HepG2 (cell line): Measurements from ENCODE around the gene SYNE3. TPM values are rescaled to one million over a fixed set of nuclear protein-coding genes. Genes with fewer than 3 reads are reported as not detected.

Experiments
- ATAC-seq: fragments of 200-7000 bp; cut with Tn5 transposase; 3 replicates; pipeline ENCODE4 v1.9.1; 2020; ENCODE audit warnings: mild to moderate bottlenecking, moderate library complexity
- BruUV-seq: library from RNA; stranded (reverse); fragments of 400-500 nt; replicated peaks from 2 replicates; lab custom pipeline; 2021; lab: Mats Ljungman, UMichigan
- CTCF ChIA-PET: fragments of 300-600 bp; formaldehyde crosslinking; extraction: SDS; loops from one replicate; lab custom pipeline; 2021; ENCODE audit warnings: low total read pairs, inconsistent platforms, low intra/inter-chr PET ratio; lab: Yijun Ruan, JAX
- POLR2A ChIA-PET: fragments of 350-600 bp; sonication (Branson Sonifier 250); formaldehyde crosslinking; loops from one replicate; lab custom pipeline; 2020; ENCODE audit warnings: antibody characterized with exemption, inconsistent platforms; lab: Yijun Ruan, JAX
- DNase-seq: peaks from one replicate; pipeline ENCODE4 v3.0.0-alpha.2; 2015; ENCODE audit warnings: low spot score
- FAIRE-seq: peaks from 3 replicates; lab custom pipeline; 2011; peaks lifted over from hg19 to GRCh38; lab: Jason Lieb, UNC
- H2AFZ ChIP-seq: one replicate; pipeline ENCODE4 v1.6.1; 2011; ENCODE audit warnings: low read length, inconsistent platforms
- H3K27ac ChIP-seq: fragments of 300-600 bp; 3 replicates; pipeline ENCODE4 v1.8.0; 2011; ENCODE audit warnings: mixed run types, mild to moderate bottlenecking, mixed read lengths, low read length, inconsistent platforms; ENCODE audit not compliant: insufficient read depth; ENCODE audit errors: extremely low read length
- H3K27me3 ChIP-seq, 2 experiments: fragments of 200-600 bp in 1 of 2; 2 replicates in 1 of 2; 3 replicates in 1 of 2; pipeline versions ENCODE4 v1.6.0 to v1.8.0; 2011; ENCODE audit warnings: low read length in 2 of 2, mild to moderate bottlenecking in 2 of 2, moderate library complexity in 2 of 2, inconsistent platforms in 1 of 2; ENCODE audit not compliant: insufficient read depth in 2 of 2, control insufficient read depth in 1 of 2
- H3K36me3 ChIP-seq, 2 experiments: fragments of 200-600 bp in 1 of 2; replicated peaks in 1 of 2; 2 replicates in 1 of 2; 3 replicates in 1 of 2; pipeline versions ENCODE4 v1.5.1 to v1.8.0; 2011; ENCODE audit warnings: low read length in 2 of 2, inconsistent platforms in 1 of 2; ENCODE audit not compliant: insufficient read depth in 2 of 2, control insufficient read depth in 1 of 2
- H3K4me1 ChIP-seq: 2 replicates; pipeline ENCODE4 v1.5.1; 2012; ENCODE audit warnings: low read length, inconsistent platforms; ENCODE audit not compliant: insufficient read depth
- H3K4me2 ChIP-seq: 2 replicates; pipeline ENCODE4 v1.6.0; 2011; ENCODE audit warnings: low read depth, low read length, inconsistent platforms
- H3K4me3 ChIP-seq, 3 experiments: fragments of 200-600 bp in 1 of 3; sonication (generic), shearing (Covaris generic) in 1 of 3; replicated peaks in 1 of 3; 2 replicates each; pipeline ENCODE4 v1.5.1; 2011 to 2016; ENCODE audit warnings: low read length in 3 of 3, inconsistent platforms in 2 of 3, low read depth in 2 of 3, mild to moderate bottlenecking in 2 of 3, control low read depth in 1 of 3, mixed read lengths in 1 of 3; ENCODE audit not compliant: insufficient read depth in 1 of 3
- H3K79me2 ChIP-seq: one replicate; pipeline ENCODE4 v1.6.1; 2011; ENCODE audit warnings: low read length, inconsistent platforms; ENCODE audit not compliant: insufficient read depth
- H3K9ac ChIP-seq: 2 replicates; pipeline ENCODE4 v1.6.0; 2011; ENCODE audit warnings: mild to moderate bottlenecking, low read depth, low read length, inconsistent platforms; ENCODE audit not compliant: insufficient read depth
- H3K9me3 ChIP-seq: 2 replicates; pipeline ENCODE4 v1.5.1; 2012; ENCODE audit warnings: mild to moderate bottlenecking, low read length
- H4K20me1 ChIP-seq: 2 replicates; pipeline ENCODE4 v1.6.0; 2011; ENCODE audit warnings: inconsistent platforms, mild to moderate bottlenecking, low read length, moderate library complexity; ENCODE audit not compliant: insufficient read depth
- EZH2 ChIP-seq: conservative IDR thresholded peaks from 2 replicates; pipeline ENCODE4 v1.6.1; 2012; ENCODE audit warnings: mild to moderate bottlenecking, low read depth, low read length, moderate library complexity
- MBD4 ChIP-seq: IDR thresholded peaks from 2 replicates; pipeline ENCODE4 v1.6.1; 2012; ENCODE audit warnings: low read length, inconsistent platforms, borderline replicate concordance
- NFRKB ChIP-seq: fragments of 450-650 bp; IDR thresholded peaks from 2 replicates; pipeline ENCODE4 v1.6.1; 2017
- POLR2AphosphoS5 ChIP-seq: IDR thresholded peaks from 2 replicates; pipeline ENCODE4 v1.6.1; 2012; ENCODE audit warnings: low read depth, low read length
- POLR2G ChIP-seq: fragments of 200-400 bp; formaldehyde crosslinking; IDR thresholded peaks from 2 replicates; pipeline ENCODE4 v1.6.1; 2018; ENCODE audit warnings: mild to moderate bottlenecking, low read depth, low read length, moderate library complexity
- SP2 ChIP-seq: sonication (generic); formaldehyde crosslinking; IDR thresholded peaks from 2 replicates; pipeline ENCODE4 v1.5.1; 2020; ENCODE audit warnings: mild to moderate bottlenecking, missing genetic modification reagents
- SRY ChIP-seq: sonication (generic); formaldehyde crosslinking; IDR thresholded peaks from 2 replicates; pipeline ENCODE4 v1.8.0; 2022; ENCODE audit warnings: mild to moderate bottlenecking, missing genetic modification reagents
- U2AF2 ChIP-seq: fragments of 200-400 bp; formaldehyde crosslinking; IDR thresholded peaks from 2 replicates; pipeline ENCODE4 v1.6.1; 2017; ENCODE audit warnings: low read depth, mild to moderate bottlenecking, low read length
- YEATS4 ChIP-seq: sonication (generic); formaldehyde crosslinking; IDR thresholded peaks from 2 replicates; pipeline ENCODE4 v1.4.0; 2020; ENCODE audit warnings: missing genetic modification reagents, borderline replicate concordance
- ZFP82 ChIP-seq: sonication (generic); formaldehyde crosslinking; IDR thresholded peaks from 2 replicates; pipeline ENCODE4 v1.5.1; 2020; ENCODE audit warnings: mild to moderate bottlenecking, missing genetic modification reagents, borderline replicate concordance
- ZFX ChIP-seq: sonication (generic); formaldehyde crosslinking; IDR thresholded peaks from 2 replicates; pipeline ENCODE4 v1.4.0; 2020; ENCODE audit warnings: mild to moderate bottlenecking, low read depth, missing genetic modification reagents, moderate library complexity
- ZFYVE20 ChIP-seq: sonication (generic); formaldehyde crosslinking; IDR thresholded peaks from 2 replicates; pipeline ENCODE4 v1.8.0; 2023; ENCODE audit warnings: low read depth, mild to moderate bottlenecking, moderate library complexity, missing genetic modification reagents, borderline replicate concordance
- ZNF234 ChIP-seq: sonication (generic); formaldehyde crosslinking; conservative IDR thresholded peaks from 2 replicates; pipeline ENCODE4 v1.5.1; 2020; ENCODE audit warnings: mild to moderate bottlenecking, missing genetic modification reagents
- ZNF274 ChIP-seq: sonication (generic); formaldehyde crosslinking; IDR thresholded peaks from 2 replicates; pipeline ENCODE4 v1.5.1; 2020; ENCODE audit warnings: mild to moderate bottlenecking, missing genetic modification reagents
- ZNF672 ChIP-seq: sonication (generic); formaldehyde crosslinking; IDR thresholded peaks from 2 replicates; pipeline ENCODE4 v1.8.1; 2022; ENCODE audit warnings: missing genetic modification reagents
- ZSCAN30 ChIP-seq: sonication (generic); formaldehyde crosslinking; IDR thresholded peaks from 2 replicates; pipeline ENCODE4 v1.5.0; 2020; ENCODE audit warnings: mild to moderate bottlenecking, missing genetic modification reagents
- WGBS: methylation state at CpG from one replicate; pipeline ENCODE4 v1.1.6; 2017; ENCODE audit warnings: low lambda C conversion rate; 5-methylcytosine and 5-hydroxymethylcytosine counted together
- in situ Hi-C: cut with HindIII; loops from 2 replicates; pipeline ENCODE4 v1.10.0; 2017; ENCODE audit warnings: low pct_unique_long_range_greater_than_20kb; ENCODE audit not compliant: extremely low pct_ligation_motif_present
- intact Hi-C: fragments of 100-400 bp; cut with micrococcal nuclease; formaldehyde crosslinking; loops from one replicate; pipeline ENCODE4 v1.10.0; 2022; ENCODE audit not compliant: unreplicated experiment
- polyA plus RNA-seq, 8 experiments: library from polyadenylated mRNA; depleted of rRNA in 3 of 8; stranded (reverse) in 7 of 8; unstranded in 1 of 8; fragments of >200 nt; fragmentation: Illumina TruSeq in 4 of 8; extraction: Trizol in 4 of 8; gene quantifications; 2 replicates each; pipeline versions ENCODE4 v1.2.1 to v1.2.3, GENCODE V29; 2011 to 2016; ENCODE audit warnings: low read depth in 4 of 8, missing spikeins in 1 of 8, mixed read lengths in 1 of 8; ENCODE audit not compliant: insufficient read depth in 1 of 8
- total RNA-seq, 5 experiments: library from RNA; depleted of rRNA; stranded (reverse); fragments of >200 nt; fragmentation: Illumina TruSeq; extraction: Trizol; gene quantifications; 2 replicates each; pipeline ENCODE4 v1.2.3, GENCODE V29; 2016; ENCODE audit warnings: low read depth in 1 of 5
- TF ChIP-seq, protein P1 (sequence below): IDR thresholded peaks from 2 replicates; pipeline ENCODE4 v1.6.1; 2016; ENCODE audit warnings: control low read depth
- TF ChIP-seq, protein P2 (sequence below): sonication (generic); formaldehyde crosslinking; IDR thresholded peaks from 2 replicates; pipeline ENCODE4 v1.5.0; 2020; ENCODE audit warnings: missing genetic modification reagents
- TF ChIP-seq, protein P3 (sequence below): sonication (generic); formaldehyde crosslinking; IDR thresholded peaks from 2 replicates; pipeline ENCODE4 v1.5.0; 2020; ENCODE audit warnings: missing genetic modification reagents
- TF ChIP-seq, protein P4 (sequence below): IDR thresholded peaks from 2 replicates; pipeline ENCODE4 v1.6.1; 2016; ENCODE audit warnings: low read depth

Gene SYNE3
- total and polyA plus RNA-seq, 2 of the 13 experiments (the other 11 are each of a cell fraction or from before 2014, with no cell fraction given), result 7.8 to 8.0 TPM

DNA sequence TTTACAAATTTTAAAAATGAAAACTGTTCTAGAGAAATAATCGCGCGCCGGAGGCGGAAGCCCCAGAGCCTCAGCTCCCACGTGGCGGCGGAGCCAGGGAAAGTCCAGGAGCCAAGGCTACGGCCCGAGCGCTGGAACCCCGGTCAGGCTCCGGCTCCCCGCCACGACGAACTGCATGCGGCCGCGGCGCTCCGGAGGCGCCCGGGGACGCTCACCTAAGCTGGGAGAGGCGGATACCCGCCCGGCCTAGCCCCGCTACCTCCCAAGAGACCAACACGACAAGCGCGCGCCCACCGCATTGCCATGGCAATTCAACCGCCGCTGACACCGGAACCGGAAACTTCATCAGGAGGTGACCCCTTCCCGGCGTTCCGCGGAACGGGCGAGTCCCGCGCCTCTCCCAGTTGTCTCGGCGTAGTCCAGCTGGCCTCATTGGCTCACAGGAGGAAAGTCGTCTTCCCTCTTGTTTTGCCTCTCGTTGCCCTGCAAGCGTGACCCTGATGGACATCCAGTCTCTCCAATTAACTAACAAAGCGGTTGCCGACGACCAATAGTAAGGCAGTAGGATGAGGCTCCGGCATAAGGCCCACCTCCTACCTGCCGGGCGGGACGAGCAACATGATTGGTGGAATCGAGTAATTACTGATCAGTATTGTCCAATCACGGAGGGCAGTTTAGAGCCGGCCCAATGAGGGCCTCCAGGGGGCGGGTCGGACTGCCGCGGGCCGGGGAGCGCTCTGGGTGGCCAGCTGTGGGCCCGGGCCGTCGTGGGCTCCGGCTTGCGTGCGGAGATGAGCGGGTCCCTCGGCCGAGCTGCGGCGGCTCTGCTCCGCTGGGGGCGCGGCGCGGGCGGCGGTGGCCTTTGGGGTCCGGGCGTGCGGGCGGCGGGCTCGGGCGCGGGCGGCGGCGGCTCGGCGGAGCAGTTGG lies 18.1 kb upstream of the SYNE3 start, which contains the start of gene GLRX5:
Gene GLRX5, plus strand, starts transcription at position 752 of the 927 bp plus-strand sequence. Its CDS starts 40 bp downstream, at position 792.
- in situ Hi-C loops, result loop anchor here (5.0 kb wide), 1 partner anchor 92 kb away; no protein-coding TSS in a partner anchor
- BruUV-seq, result no TSS peak
- intact Hi-C loops, result loop anchor here (1.0 kb wide), 1 partner anchor 10 kb away; no protein-coding TSS in a partner anchor
- H3K27ac ChIP-seq, result peak within 1 kb of the TSS; percentile 87
- H4K20me1 ChIP-seq, result peaks cover 16% of the 10 kb centered on the region
- peak within 1 kb of the TSS; percentile 84 to 96 (median 88) for H3K4me3 ChIP-seq
- H3K4me1 ChIP-seq, result peaks cover 49% of the 10 kb centered on the region
- CTCF ChIA-PET, result no interaction called here
- peak within 1 kb of the TSS; percentile 89 for H3K9ac ChIP-seq
- H3K79me2 ChIP-seq, result peaks cover 90% of the 10 kb centered on the region
- peak; percentile 99 for FAIRE-seq
- H3K4me2 ChIP-seq, result peak within 1 kb of the TSS; percentile 97
- no peak within 1 kb of the TSS for H2AFZ ChIP-seq
- POLR2A ChIA-PET, result interaction anchor here (1.0 to 7.5 kb wide), 11 partner anchors 10 to 92 kb away, joined by 3 to 183 read pairs (median 6); partner anchors contain the start of gene SYNE3
- peaks cover 0 to 2% of the 10 kb centered on the region in 2 experiments; a peak in 1 of 5 replicates for H3K27me3 ChIP-seq
- 2% methylated on average over 38 of the region's 97 CpGs for WGBS
- peaks cover 0 to 5% of the 10 kb centered on the region in 2 experiments; a peak in 2 of 5 replicates for H3K36me3 ChIP-seq
- peak; percentile 100 for DNase-seq
- peak; percentile 93 for ATAC-seq
- no peaks in the 10 kb centered on the region for H3K9me3 ChIP-seq
- TF ChIP-seq ZFX (CRISPR knock-in tag) (peak; percentile 76), ZFYVE20 (CRISPR knock-in tag) (no peak; the same call in 1 of the 2 replicates), ZNF234 (CRISPR knock-in tag) (no peak), YEATS4 (CRISPR knock-in tag) (peak; percentile 94), POLR2G (peak; percentile 80), SRY (peak; percentile 52; the same call in 1 of the 2 replicates), POLR2AphosphoS5 (peak; percentile 61), EZH2 (no peak), ZNF672 (CRISPR knock-in tag) (no peak), U2AF2 (peak; percentile 94), ZSCAN30 (CRISPR knock-in tag) (no peak), MBD4 (no peak), SP2 (peak; percentile 97), NFRKB (no peak), ZNF274 (CRISPR knock-in tag) (no peak), ZFP82 (CRISPR knock-in tag) (no peak)
- TF ChIP-seq, protein P1, sequence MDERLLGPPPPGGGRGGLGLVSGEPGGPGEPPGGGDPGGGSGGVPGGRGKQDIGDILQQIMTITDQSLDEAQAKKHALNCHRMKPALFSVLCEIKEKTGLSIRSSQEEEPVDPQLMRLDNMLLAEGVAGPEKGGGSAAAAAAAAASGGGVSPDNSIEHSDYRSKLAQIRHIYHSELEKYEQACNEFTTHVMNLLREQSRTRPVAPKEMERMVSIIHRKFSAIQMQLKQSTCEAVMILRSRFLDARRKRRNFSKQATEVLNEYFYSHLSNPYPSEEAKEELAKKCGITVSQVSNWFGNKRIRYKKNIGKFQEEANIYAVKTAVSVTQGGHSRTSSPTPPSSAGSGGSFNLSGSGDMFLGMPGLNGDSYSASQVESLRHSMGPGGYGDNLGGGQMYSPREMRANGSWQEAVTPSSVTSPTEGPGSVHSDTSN, result peak; percentile 99
- TF ChIP-seq, protein P2, sequence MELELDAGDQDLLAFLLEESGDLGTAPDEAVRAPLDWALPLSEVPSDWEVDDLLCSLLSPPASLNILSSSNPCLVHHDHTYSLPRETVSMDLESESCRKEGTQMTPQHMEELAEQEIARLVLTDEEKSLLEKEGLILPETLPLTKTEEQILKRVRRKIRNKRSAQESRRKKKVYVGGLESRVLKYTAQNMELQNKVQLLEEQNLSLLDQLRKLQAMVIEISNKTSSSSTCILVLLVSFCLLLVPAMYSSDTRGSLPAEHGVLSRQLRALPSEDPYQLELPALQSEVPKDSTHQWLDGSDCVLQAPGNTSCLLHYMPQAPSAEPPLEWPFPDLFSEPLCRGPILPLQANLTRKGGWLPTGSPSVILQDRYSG, result no peak
- TF ChIP-seq, protein P3, sequence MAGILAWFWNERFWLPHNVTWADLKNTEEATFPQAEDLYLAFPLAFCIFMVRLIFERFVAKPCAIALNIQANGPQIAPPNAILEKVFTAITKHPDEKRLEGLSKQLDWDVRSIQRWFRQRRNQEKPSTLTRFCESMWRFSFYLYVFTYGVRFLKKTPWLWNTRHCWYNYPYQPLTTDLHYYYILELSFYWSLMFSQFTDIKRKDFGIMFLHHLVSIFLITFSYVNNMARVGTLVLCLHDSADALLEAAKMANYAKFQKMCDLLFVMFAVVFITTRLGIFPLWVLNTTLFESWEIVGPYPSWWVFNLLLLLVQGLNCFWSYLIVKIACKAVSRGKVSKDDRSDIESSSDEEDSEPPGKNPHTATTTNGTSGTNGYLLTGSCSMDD (CRISPR knock-in tag), result no peak
- TF ChIP-seq, protein P4, sequence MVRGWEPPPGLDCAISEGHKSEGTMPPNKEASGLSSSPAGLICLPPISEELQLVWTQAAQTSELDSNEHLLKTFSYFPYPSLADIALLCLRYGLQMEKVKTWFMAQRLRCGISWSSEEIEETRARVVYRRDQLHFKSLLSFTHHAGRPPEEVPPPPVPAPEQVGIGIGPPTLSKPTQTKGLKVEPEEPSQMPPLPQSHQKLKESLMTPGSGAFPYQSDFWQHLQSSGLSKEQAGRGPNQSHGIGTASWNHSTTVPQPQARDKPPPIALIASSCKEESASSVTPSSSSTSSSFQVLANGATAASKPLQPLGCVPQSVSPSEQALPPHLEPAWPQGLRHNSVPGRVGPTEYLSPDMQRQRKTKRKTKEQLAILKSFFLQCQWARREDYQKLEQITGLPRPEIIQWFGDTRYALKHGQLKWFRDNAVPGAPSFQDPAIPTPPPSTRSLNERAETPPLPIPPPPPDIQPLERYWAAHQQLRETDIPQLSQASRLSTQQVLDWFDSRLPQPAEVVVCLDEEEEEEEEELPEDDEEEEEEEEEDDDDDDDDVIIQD (CRISPR knock-in tag), result peak; percentile 56; the same call in 1 of the 2 replicates
